ENCODE data around the gene CYRIA.

Gene CYRIA

GRCh38 chr2:16640001-16640700 is 25.5 kb downstream of the CYRIA start:
- Histone ChIP-seq H3K18ac (ENCODE audit: low read length) (peak overlapping the region; percentile 63), H2BK12ac (ENCODE audit: low read length) (peak overlapping the region; percentile 65), H3K79me1 (ENCODE audit: low read length) (peaks cover 7% of the 10 kb centered on the region), H3K4ac (ENCODE audit: low read depth, low read length) (peak overlapping the region; percentile 58), H4K12ac (ENCODE audit: low read depth, low read length) (no peak overlapping the region), H3K79me2 (ENCODE audit: control insufficient read depth, insufficient read depth, low read length, poor library complexity) (peaks cover 3% of the 10 kb centered on the region), H3K23ac (ENCODE audit: low read length) (no peak overlapping the region), H3K4me1 (ENCODE audit: control insufficient read depth in 1 of 2, insufficient read depth in 2 of 2, low read length in 2 of 2) (peaks cover 13 to 18% of the 10 kb centered on the region in 2 experiments), H4K8ac (ENCODE audit: low read depth, low read length) (no peak overlapping the region), H3K36me3 (ENCODE audit: control insufficient read depth in 1 of 2, insufficient read depth in 2 of 2, low read length in 2 of 2) (peaks cover 4 to 7% of the 10 kb centered on the region in 2 experiments), H2BK5ac (ENCODE audit: low read depth, low read length, poor library complexity) (peak overlapping the region; percentile 72), H3K27ac (ENCODE audit: low read depth, low read length) (peak overlapping the region; percentile 30), H3K9me3 (ENCODE audit: insufficient read depth, low read depth, low read length) (no peaks in the 10 kb centered on the region), H2AFZ (ENCODE audit: insufficient read depth, low read length, poor library complexity) (no peak overlapping the region), H3K14ac (ENCODE audit: low read length) (peak overlapping the region; percentile 87), H3K4me3 (ENCODE audit: low read depth, low read length) (no peak overlapping the region), H2AK5ac (ENCODE audit: low read length) (peak overlapping the region; percentile 35), H2BK120ac (ENCODE audit: insufficient read depth, low read length, poor library complexity) (peak overlapping the region; percentile 94), H3K9ac (ENCODE audit: low read length) (no peak overlapping the region), H4K91ac (ENCODE audit: low read depth, low read length) (peak overlapping the region; percentile 89), H3K4me2 (ENCODE audit: low read length) (no peak overlapping the region), H3K27me3 (ENCODE audit: insufficient read depth, low read length) (no peaks in the 10 kb centered on the region)
- DNase-seq: peak in 1 of 2 donors; percentile 29
- no CpG with 5 or more reads among the region's 9 CpGs for WGBS (ENCODE audit: extremely low coverage, insufficient coverage, insufficient read length)

GRCh38 chr2:16639431-16639830 is 26.2 kb downstream of the CYRIA start:
- Histone ChIP-seq H3K27ac (ENCODE audit: low read depth, low read length) (no peak overlapping the region), H3K27me3 (ENCODE audit: insufficient read depth, low read length) (no peaks in the 10 kb centered on the region), H2BK120ac (ENCODE audit: insufficient read depth, low read length, poor library complexity) (no peak overlapping the region), H2BK5ac (ENCODE audit: low read depth, low read length, poor library complexity) (no peak overlapping the region), H2AK5ac (ENCODE audit: low read length) (no peak overlapping the region), H4K12ac (ENCODE audit: low read depth, low read length) (no peak overlapping the region), H2BK12ac (ENCODE audit: low read length) (no peak overlapping the region), H3K79me1 (ENCODE audit: low read length) (peaks cover 7% of the 10 kb centered on the region), H3K36me3 (ENCODE audit: control insufficient read depth in 1 of 2, insufficient read depth in 2 of 2, low read length in 2 of 2) (peaks cover 4 to 7% of the 10 kb centered on the region in 2 experiments), H3K9me3 (ENCODE audit: insufficient read depth, low read depth, low read length) (no peaks in the 10 kb centered on the region), H4K91ac (ENCODE audit: low read depth, low read length) (no peak overlapping the region), H3K4me3 (ENCODE audit: low read depth, low read length) (no peak overlapping the region), H2AFZ (ENCODE audit: insufficient read depth, low read length, poor library complexity) (no peak overlapping the region), H3K18ac (ENCODE audit: low read length) (no peak overlapping the region), H4K8ac (ENCODE audit: low read depth, low read length) (peak overlapping the region; percentile 48), H3K4ac (ENCODE audit: low read depth, low read length) (no peak overlapping the region), H3K14ac (ENCODE audit: low read length) (no peak overlapping the region), H3K4me2 (ENCODE audit: low read length) (no peak overlapping the region), H3K23ac (ENCODE audit: low read length) (no peak overlapping the region), H3K4me1 (ENCODE audit: control insufficient read depth in 1 of 2, insufficient read depth in 2 of 2, low read length in 2 of 2) (peaks cover 13 to 18% of the 10 kb centered on the region in 2 experiments), H3K9ac (ENCODE audit: low read length) (no peak overlapping the region), H3K79me2 (ENCODE audit: control insufficient read depth, insufficient read depth, low read length, poor library complexity) (peaks cover 3% of the 10 kb centered on the region)
- no CpG with 5 or more reads among the region's 2 CpGs for WGBS (ENCODE audit: extremely low coverage, insufficient coverage, insufficient read length)
- DNase-seq: no peak

GRCh38 chr2:16638946-16639345 is 26.7 kb downstream of the CYRIA start:
- Histone ChIP-seq H3K27ac (ENCODE audit: low read depth, low read length) (no peak overlapping the region), H3K79me1 (ENCODE audit: low read length) (peaks cover 7% of the 10 kb centered on the region), H3K36me3 (ENCODE audit: control insufficient read depth in 1 of 2, insufficient read depth in 2 of 2, low read length in 2 of 2) (peaks cover 4 to 7% of the 10 kb centered on the region in 2 experiments), H4K91ac (ENCODE audit: low read depth, low read length) (no peak overlapping the region), H3K9me3 (ENCODE audit: insufficient read depth, low read depth, low read length) (no peaks in the 10 kb centered on the region), H2BK12ac (ENCODE audit: low read length) (no peak overlapping the region), H3K4me3 (ENCODE audit: low read depth, low read length) (no peak overlapping the region), H2BK120ac (ENCODE audit: insufficient read depth, low read length, poor library complexity) (no peak overlapping the region), H2AK5ac (ENCODE audit: low read length) (no peak overlapping the region), H3K4me1 (ENCODE audit: control insufficient read depth in 1 of 2, insufficient read depth in 2 of 2, low read length in 2 of 2) (peaks cover 14 to 18% of the 10 kb centered on the region in 2 experiments), H4K12ac (ENCODE audit: low read depth, low read length) (no peak overlapping the region), H2AFZ (ENCODE audit: insufficient read depth, low read length, poor library complexity) (no peak overlapping the region), H3K18ac (ENCODE audit: low read length) (no peak overlapping the region), H3K9ac (ENCODE audit: low read length) (no peak overlapping the region), H3K23ac (ENCODE audit: low read length) (no peak overlapping the region), H3K79me2 (ENCODE audit: control insufficient read depth, insufficient read depth, low read length, poor library complexity) (peaks cover 3% of the 10 kb centered on the region), H3K4me2 (ENCODE audit: low read length) (no peak overlapping the region), H3K27me3 (ENCODE audit: insufficient read depth, low read length) (no peaks in the 10 kb centered on the region), H2BK5ac (ENCODE audit: low read depth, low read length, poor library complexity) (no peak overlapping the region), H3K14ac (ENCODE audit: low read length) (no peak overlapping the region), H3K4ac (ENCODE audit: low read depth, low read length) (no peak overlapping the region), H4K8ac (ENCODE audit: low read depth, low read length) (no peak overlapping the region)
- no CpG with 5 or more reads among the region's 8 CpGs for WGBS (ENCODE audit: extremely low coverage, insufficient coverage, insufficient read length)
- no peak for DNase-seq

- DNase-seq: no peak
- H3K23ac ChIP-seq (ENCODE audit: low read length): no peak overlapping the region
- no peak overlapping the region for H2BK120ac ChIP-seq (ENCODE audit: insufficient read depth, low read length, poor library complexity)
- no peak overlapping the region for H4K12ac ChIP-seq (ENCODE audit: low read depth, low read length)
- H2AK5ac ChIP-seq (ENCODE audit: low read length): no peak overlapping the region
- H3K9ac ChIP-seq (ENCODE audit: low read length): no peak overlapping the region
- no peak overlapping the region for H2AFZ ChIP-seq (ENCODE audit: insufficient read depth, low read length, poor library complexity)
- no peaks in the 10 kb centered on the region for H3K9me3 ChIP-seq (ENCODE audit: insufficient read depth, low read depth, low read length)
- no peak overlapping the region for H3K4me2 ChIP-seq (ENCODE audit: low read length)
- H4K91ac ChIP-seq (ENCODE audit: low read depth, low read length): no peak overlapping the region
- no peaks in the 10 kb centered on the region for H3K27me3 ChIP-seq (ENCODE audit: insufficient read depth, low read length)
- no peak overlapping the region for H2BK5ac ChIP-seq (ENCODE audit: low read depth, low read length, poor library complexity)
- no peak overlapping the region for H4K8ac ChIP-seq (ENCODE audit: low read depth, low read length)
- no CpG with 5 or more reads among the region's 1 CpG for WGBS (ENCODE audit: extremely low coverage, insufficient coverage, insufficient read length)
- H2BK12ac ChIP-seq (ENCODE audit: low read length): no peak overlapping the region
- no peak overlapping the region for H3K18ac ChIP-seq (ENCODE audit: low read length)
- peaks cover 3% of the 10 kb centered on the region for H3K79me2 ChIP-seq (ENCODE audit: control insufficient read depth, insufficient read depth, low read length, poor library complexity)
- peaks cover 7% of the 10 kb centered on the region for H3K79me1 ChIP-seq (ENCODE audit: low read length)
- H3K4ac ChIP-seq (ENCODE audit: low read depth, low read length): no peak overlapping the region
- H3K14ac ChIP-seq (ENCODE audit: low read length): no peak overlapping the region
- peaks cover 4 to 7% of the 10 kb centered on the region in 2 experiments for H3K36me3 ChIP-seq (ENCODE audit: control insufficient read depth in 1 of 2, insufficient read depth in 2 of 2, low read length in 2 of 2)
- H3K4me1 ChIP-seq (ENCODE audit: control insufficient read depth in 1 of 2, insufficient read depth in 2 of 2, low read length in 2 of 2): peaks cover 16 to 18% of the 10 kb centered on the region in 2 experiments
- H3K4me3 ChIP-seq (ENCODE audit: low read depth, low read length): no peak overlapping the region
- H3K27ac ChIP-seq (ENCODE audit: low read depth, low read length): no peak overlapping the region
These were observed 28.3 kb downstream of the CYRIA start for GRCh38 chr2:16637304-16637703.
